Measurements from ENCODE around the gene NRG2.

NRG2 gene

DNA sequence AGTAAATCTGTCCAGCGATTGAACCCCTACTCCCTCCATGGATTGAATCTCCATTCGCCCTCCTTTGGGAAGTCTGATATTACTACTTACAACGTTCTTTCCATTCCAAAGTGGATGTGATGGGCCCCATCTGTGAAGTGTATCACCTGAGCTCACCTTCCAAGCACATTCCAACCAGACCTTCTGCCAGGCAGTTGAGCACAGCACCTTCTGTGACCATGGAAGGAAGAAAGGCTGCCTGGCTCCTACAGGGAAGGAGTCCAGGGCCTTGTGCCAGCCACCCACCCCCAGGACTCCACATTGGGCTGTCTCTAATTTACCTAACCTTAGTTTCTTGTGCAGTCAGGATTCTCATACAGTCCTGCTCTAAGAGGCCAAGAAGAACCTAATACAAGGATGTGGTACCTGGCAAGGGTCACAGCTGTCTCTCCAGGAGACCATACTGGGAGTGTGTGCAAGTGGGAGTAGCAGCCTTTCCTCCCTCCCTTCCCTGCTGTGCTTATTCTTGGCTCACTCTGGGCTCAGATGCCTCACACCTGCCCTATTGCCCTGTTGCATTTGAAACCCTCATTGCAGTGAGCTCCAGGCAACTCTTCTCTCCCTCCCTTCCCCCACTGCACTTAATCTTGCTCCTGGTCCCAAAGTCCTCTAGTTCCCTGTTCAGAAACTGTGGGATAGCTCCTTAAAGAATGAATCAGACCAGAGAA, 116.1 kb downstream of the NRG2 start:
- no peak for FAIRE-seq

DNA sequence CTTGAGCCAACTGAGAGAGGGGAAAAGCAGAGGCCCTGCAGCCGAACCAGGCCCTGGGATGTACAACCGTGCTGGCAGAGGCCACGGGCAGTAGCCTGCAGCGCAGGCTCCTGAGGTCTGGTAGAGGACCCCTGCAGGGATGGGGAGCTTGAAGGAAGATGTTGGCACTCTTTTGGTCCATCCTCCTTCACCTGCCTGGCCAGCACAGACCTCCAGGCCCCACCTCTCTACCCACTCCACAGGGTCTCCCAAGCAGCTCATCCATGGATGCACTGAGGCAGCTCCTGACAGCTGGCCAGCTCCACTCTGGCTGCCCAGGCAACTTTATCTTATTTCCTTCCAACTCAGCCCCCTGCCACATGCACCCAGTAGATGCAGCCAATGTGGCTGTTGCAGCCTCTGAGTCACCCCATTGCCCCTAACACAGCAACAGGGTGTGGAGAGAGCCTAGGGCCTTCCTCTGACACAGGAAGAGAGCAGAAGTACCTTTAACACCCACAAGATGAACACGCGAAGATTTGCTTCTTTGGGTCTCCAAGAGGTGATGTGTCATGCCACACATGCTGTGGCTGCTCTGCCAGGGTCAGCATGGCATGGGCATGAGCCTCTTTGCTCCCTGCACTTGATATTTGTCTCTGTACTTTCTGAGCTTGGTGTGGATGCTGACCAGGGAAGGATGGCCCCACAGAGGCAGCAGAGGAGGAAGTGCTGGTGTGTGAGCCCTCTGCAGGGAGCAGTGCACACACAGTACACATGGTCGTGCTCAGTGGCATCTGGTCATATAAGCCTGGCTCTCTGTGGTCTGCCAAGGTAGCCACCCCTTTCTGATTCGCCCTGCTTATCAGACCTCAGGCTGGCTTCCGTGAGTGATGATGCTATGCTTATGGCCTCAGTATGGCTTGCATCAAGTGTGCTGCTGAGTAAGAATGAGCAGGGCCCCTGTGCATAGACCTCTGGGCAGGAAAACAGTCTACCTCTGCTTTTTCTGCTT, 117.2 kb downstream of the NRG2 start:
- FAIRE-seq = no peak

DNA sequence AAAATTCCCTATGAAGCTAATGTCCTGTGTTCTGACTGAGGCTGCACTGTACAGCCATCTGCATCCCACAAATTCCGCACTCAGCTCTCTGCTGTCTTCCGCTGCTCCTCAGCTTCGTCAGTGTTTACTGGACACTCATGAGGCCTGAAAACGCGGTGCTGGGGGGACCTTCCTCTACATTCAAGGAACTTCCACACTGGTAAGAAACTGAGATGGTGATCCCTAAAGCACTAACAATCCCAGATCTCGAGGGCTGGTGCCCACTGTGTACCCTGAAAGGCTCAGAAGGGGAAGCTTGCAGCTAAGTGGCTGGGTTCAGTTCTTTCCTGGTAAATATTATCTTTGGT, 117.9 kb downstream of the NRG2 start:
- FAIRE-seq = no peak

DNA sequence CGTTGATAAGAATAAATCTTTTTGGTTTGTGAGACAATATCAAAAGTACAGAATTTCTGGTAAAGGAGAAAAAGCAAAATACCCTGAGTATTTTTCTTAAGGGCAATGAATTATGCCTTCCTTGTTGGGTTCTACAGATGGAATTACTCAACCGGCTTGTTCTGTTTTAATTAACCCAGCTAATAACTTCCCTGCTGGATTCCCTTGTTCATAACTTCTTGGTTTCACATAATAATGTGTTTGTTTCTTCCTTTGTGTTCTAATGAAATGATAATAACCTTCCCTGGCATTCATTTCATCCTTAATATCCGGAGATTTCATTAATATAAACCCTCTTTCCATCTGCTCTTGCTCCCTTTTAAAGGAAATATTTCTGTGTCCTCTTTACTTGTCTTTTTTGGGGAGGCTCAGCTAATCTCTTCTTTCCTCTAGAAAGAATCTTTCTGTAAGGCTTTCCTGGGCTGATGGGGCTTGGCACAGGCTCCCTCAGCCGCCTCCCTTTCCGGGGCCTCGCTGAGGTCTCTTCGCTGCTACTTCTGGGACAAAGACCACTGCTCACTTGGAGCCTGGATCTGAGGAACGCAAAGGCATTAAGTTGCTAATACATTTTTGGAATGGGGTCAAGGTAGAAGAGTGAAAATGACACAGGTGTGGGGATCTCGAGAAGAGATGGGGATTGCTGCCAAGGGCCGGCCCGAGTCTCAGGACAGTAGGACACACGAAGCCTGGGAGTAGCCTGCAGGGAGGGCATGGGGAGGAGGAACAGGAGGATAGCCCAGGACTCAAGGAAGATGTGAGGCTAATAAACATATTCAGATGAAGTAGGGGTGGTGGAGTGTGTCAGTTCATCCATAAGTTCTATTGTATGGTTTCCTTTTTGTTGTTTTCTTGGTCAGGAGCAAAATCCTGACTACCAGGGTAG, 118.5 kb downstream of the NRG2 start:
- no peak for FAIRE-seq

DNA sequence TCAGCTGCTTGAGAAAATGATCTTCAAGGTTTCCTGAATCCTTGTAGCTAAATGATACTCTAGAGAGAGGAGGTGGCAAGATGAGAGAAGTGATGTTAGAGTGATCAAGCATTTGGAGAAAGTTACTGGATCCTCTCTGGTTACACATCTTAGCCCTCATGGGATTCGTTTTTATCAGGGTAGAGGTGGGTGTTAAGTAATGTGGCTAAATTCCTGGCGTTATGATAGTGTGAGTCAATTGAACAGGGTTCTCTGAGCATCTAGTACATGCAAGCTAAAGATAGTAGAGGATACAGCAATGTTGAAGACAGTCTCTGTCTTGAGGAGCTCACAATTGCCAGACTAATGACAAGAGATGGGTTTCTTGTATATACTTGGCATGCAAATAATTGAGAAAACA, 123.8 kb downstream of the NRG2 start:
- no peak for FAIRE-seq

DNA sequence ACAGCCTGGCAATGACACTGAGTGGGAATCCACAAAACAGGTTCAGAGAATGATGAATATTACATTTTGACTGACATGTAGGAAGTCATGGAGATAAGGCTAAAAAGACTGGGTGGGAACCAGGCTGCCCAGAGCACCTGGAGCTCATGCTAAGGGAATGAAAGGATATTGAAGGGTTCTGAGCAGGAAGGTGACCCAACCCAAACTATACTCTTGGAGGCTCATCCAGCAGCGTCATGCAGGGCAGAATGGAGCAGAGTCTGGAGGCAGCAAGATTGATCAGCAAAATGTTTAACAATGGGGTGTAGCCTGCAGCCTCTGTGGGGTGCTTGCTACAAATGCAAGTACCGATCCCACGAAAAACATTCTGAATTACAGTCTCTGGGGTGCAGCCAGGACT, 127.3 kb downstream of the NRG2 start:
- no peak for FAIRE-seq

DNA sequence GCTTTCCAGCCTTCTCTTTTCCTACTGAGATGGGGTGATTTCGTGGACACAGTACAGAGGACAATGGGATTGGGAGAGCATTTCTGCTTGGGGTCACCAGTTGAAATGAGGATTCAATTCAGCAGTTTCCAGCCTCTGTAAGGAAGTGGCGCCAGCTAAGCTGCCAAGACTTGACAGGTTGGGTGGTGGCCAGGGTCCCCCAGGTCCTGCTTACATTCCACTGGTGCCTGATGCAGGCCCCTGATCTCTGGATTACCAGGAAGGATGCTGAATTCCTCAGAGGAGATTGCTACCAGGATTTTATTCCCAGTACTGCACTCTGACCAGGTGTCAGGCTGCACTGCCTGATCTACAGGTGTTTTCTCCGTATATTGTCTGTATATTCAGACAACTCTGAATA, 127.8 kb downstream of the NRG2 start:
- no peak for FAIRE-seq

DNA sequence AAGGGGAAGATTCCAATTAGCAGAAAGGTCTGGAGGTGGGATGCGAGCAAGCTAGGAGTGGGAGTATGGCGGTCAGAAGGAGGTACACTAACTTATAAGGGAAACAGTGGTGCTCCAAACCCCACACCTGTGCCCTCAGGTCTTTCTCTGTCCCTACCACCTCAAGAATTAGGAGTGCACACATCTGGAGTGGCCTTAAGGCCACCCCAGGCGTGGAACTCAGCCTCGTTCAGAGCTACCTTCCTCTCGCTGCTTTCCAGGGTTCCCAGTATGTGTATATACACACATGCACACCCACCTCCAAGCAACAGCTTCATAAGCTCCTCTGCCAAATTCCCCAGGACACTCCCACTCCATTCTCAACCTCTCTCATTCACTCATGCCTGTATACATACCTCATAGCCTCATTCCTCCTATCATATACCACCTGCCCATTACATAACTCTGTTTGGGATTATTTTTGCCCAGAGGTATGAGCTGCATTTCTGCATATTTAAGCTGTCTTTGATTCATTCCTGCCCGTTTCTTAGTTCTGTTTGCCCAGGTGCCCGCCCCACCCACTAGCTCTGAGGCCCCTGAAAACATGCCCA, 128.8 kb downstream of the NRG2 start:
- no peak for FAIRE-seq

DNA sequence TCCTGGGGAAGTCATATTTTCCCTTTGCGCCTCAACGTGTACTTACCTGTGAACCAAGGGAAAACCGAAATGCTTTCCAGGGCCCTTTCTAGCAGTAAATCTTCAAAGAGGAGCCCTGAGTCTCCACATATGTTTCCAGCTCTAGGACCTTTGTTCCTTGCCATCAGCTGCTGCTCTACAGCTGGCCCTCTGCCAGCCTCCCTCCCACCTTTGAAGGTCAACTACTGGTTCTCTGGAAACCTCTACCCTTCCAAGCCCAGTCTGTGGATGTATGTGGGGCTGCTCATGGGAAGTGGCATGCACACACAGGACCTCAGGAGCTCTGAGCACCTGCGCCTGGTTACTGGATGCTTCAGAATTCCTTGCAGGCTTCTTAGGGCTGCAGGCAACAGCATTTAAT, 130.3 kb downstream of the NRG2 start:
- no peak for FAIRE-seq

DNA sequence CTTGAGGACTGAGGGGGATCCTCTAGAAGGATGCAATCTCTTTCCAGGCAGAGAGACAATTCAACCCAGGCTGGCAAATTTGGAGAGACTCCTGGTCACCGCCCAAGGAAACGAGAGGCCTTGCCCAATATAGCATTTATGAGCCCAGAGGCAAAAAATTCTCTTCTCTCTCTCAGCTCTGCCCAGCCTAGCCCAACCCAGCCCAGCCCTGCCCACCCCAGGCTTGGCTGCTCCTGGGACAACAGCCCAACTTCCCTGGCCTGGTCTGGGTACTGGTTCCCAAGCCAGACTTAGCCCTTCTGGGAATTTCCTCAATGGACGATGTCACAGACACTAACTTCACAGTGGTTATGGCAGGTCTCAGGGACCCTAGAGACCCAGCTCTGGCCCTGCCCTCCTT, 130.9 kb downstream of the NRG2 start:
- no peak for FAIRE-seq

DNA sequence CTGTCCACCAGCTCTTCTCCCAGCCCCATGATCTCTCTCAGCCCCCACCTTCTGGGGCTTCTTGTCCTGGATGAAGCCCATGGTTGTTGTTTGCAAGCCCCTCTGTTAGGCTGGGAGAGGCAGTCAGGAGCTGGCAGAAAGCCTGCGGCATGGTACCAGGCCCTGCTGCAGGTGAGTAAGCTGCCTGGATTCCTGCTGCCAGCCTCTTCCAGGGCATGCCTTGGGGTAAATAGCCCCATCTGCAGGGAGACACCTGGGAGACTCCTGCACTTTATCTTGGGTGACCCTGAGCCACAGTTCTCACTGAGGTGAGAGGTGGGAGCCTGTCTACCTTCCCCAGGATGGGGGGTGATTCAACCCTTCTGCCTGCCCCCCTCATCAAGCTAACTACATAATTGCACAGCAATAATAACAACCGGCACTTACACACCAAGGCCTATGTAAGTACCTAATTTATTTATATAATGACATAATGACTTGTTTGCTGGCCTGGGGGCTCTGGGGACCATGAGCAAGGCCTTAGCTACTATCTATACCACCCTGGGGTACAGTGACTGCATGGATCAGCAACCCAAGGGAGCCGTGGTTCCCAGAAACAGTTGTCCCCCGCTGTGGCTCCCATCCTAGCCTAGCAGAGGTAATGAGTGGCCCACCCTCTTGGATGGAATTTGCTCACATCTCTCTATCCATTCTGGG, 131.5 kb downstream of the NRG2 start:
- no peak for FAIRE-seq

DNA sequence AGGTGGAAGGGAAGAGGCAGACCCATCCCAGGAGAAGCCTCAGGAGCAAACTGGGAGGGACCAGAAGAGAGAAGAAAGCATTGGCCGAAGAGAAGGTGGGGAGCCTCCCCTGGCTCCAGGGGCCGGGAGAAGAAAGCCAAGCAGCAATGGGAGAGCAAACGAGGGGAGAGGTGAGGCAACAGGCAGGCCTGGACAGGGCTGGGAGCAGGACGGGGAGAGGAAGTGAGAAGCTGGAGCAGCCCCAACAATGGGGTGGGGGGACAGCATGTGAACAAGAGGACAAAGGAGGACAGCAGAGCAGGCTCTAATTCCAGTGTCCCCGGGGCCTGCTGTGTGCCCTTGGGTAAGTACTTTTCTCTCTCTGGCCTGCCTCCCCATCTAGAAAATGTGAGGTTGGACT, 132.2 kb downstream of the NRG2 start:
- no peak for FAIRE-seq

DNA sequence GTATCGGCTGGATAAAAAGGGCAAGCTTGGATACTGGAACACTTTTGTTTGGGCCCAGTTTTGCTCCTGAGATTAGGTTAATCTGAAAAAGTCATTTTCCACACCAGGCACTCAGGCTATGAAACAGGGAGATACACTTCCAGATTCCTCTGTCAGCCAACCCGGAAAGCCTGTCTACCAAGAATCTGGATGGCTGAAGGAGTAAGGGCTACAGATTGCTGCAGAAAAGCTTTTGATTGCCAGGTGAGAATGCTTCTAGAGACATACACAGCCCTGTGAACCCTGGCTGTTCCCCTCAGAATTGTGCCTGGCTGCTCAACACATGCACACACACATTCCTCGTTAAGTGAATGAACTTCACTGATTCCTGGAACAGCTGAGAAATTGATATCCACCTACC, 133.1 kb downstream of the NRG2 start:
- FAIRE-seq = no peak

DNA sequence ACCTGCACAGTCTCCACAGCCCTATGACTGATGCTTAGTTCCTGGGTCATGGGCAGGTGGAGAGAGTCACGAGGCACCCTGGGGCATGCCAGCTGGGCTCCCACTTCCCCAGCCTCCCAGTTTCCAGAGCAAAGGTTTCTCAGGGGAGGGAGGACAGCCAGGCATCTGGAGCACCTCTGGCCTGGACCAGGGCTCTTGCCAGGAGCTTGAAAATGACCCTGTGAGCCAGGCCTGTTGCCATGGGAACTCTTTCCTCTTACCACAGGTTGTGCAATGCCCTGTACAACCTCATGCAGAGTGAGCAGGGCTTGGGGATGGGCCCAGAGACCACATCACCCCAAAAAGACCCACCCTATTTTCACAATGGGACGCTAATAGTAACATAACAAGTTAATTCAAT, 134.3 kb downstream of the NRG2 start:
- no peak for FAIRE-seq

DNA sequence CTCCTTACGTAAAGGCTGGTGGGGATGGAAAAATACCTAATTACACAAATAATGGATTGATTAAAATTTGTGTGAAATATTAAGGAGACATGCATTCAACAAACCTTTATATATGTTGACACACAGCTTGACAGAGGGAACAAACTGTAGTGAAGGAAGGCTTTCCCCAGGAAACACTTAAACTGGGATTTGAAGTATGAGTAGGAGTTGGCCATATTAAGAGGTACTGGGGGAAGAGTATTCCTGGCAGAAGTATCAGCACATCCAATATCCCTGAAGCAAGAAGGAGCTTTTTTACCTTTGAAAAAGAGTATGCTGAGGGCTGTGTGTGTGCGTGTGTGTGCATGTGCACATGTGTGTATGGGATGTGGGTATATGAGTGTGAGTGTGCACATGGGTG, 136.4 kb downstream of the NRG2 start:
- no peak for FAIRE-seq

DNA sequence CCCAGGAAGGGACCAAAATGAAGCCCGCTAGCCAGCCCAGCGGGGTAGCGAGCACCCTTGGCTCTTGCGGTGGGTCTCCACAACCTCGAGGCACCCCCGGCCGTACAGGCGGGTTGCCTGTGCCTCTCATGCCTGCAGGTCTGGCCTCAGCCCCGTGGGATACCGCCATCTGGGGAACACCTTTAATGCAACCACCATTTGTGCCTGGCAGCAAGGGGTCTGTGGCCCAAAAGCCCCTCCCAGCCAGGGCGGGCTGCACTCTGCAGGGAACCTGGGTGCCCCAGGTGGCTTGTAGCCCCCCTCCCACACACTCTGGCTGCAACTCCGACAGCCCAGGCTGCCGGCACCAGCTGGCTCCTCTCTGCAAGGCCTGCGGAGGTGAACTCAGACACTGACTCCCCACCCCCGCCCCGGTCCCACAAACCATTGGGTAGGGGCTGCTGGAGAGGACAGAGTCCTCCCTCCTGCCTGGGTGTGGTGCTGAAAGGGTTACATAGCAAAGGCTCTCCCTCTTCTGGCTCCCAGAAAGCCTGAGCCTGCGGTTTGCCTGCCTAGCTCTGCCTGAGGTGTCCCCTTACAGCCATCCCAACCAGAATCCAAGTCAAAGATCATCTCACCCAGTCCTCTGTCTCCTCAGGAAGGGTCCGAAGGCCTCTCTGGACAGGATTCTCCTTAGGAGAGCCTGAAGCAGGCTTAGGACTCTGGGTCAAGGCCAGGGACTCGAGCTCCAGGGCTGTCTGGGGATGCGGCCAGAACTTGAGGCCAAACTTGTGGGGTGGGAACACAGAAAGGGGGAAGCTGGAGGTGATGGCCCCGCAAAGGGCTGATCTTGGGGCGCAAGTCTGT, 138.1 kb downstream of the NRG2 start:
- no peak for FAIRE-seq

DNA sequence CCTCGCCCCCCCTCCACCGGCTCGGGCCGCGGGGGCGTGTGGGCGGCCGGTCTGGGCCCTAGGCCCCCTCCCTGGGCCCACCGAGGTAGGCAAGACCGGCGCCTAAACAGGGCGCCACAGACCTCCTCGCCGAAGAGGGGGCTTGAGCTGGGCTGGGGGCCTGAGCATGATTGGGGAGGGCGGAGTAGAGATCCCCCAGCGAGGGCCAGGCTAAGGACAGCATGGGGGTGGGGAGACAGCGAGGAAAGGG, 138.6 kb downstream of the NRG2 start:
- FAIRE-seq = no peak

DNA sequence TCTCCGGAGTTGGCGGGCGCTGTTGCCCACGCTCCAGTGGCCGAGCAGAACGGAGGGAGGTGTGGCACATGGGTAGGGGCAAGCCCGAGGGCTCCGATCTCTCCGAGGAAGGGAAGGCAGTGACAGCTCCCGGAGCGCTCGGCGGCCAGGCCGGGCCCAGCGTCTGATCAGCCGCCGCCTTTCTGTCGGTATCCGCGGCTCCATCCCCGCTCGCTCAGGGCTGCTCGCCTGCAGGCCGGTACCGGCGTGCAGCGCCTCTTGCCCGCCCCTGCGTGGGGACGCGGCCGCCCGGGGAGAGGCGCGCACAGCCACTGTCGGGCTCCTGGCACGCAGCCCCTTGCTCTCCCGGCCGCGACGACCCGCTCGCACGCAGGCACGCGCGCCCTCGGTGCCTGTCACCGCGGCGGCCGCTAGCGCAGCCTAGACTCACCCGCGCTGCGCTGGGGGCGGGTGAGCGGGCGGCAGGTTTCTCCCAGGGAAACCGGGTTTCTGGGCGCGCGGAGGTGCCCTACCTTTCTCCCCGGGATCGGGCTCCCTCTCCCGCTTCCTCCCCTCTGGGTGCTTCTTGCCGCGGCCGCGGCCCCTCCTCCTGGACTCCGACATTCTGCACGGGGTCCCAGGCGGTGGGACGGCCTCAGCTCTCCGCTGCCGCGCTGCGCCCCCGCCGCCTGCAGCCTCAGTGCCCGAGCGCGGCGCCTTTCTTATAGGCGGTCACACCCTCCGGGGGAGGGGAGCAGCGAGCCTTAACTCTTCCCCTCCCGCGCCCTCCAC, 139.1 kb downstream of the NRG2 start:
- FAIRE-seq = no peak

DNA sequence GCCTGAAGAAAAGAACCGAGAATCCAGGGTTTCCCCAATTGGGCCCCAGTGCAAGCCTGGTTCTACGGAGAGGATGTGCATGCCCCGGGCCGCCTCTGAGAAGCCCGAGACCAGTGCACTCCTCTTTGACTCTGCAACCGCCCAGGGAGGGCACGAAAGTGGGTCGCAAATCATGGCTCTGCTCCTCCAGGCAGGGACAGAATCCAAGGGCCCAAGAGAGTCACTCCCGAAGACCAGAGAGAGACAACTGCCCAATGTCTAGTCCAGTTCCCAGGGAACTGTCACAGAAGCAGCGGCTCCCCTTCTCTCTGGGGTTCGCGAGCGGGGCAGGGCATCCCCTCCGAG, 139.7 kb downstream of the NRG2 start:
- no peak for FAIRE-seq

DNA sequence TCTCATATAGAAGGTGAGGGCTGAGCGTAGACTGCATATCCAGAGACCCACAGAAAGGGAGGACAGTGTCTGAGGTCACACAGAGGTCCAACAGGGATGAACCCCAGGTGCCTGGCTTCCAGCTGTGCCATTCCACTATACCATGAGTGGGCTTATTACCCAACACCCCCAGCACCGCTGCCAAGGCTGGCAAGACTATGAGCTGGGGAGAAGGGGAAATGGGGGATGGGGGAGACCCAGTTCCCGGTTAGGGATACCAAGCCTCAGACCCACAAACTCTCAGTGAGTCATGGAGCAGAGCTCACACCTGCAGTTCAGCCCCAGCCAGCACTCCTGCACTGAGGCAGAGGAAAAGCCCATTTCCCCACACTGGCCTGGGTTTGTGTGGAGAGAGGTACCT, 141.1 kb downstream of the NRG2 start:
- FAIRE-seq = no peak

DNA sequence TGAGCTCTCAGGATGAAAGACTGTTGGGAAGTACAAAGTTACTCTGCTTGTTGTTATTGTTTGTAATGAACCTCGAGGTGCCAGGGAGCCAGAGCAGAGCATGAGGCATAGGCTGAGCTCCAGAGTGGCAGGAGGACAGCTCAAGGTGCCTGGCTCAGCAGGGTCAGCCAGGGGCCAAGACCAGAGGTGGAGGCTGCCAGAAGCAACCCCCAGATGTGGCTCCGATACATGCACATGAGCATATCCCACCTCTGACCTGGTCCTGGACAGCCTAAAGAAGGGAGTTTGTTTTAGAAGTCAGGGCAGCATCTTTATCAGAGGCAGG, 141.9 kb downstream of the NRG2 start:
- FAIRE-seq = no peak
